Activated effector memory CD4-positive, alpha-beta T cell treated with anti-CD3 and anti-CD28 coated beads, Interleukin-2, amount 50 U/mL, for 16 hours (primary cell): ENCODE results near the gene PDE4D.
"Not testable (repeated sequence)": the region's sequence is repeated elsewhere in the genome, so short reads cannot be mapped to it uniquely, and the experiment has no call there.

Source experiments
- DNase-seq: peaks from one replicate; pipeline ENCODE4 v3.0.0-alpha.2; 2020

PDE4D gene

GRCh38 chr5:59575648-59576445 is 317.7 kb downstream of the PDE4D start:
- no peak for DNase-seq

DNA sequence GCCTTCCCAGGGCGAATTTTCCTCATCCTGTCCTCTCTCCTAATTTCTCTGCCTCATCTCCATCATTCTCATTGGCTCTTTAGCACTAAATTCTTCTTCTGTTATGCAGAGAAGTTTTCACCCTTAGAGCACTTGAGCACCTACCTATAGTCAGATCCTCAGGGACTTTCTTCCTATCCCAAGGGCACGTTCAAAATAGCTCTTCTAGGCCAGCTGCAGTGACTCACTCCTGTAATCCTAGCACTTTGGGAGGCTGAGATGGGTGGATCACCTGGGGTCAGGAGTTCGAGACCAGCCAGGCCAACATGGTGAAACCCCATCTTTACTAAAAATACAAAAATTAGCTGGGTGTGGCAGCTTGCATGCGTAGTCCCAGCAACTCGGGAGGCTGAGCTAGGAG is 320.0 kb downstream of the PDE4D start:
- DNase-seq: not testable (repeated sequence)

DNA sequence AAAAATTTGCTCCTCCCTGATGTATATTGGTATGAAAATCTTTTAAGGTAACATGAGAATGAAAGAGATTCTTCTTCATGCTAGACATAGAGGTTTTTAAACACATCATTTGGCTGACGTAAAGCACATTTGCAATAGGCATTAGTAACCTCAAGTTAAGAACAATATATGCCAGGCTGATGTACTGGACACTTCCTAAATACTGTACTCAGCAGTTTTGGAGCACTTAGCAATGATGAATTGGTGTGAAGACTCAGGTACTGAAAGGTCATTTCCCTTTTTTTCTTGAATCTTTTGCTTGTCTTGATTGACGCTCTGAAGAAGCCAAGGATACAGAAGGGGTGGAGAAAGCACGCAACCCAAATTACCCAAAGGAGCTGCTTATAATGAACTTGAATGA is 322.5 kb downstream of the PDE4D start:
- DNase-seq: no peak

GRCh38 chr5:59569608-59570334 is 323.8 kb downstream of the PDE4D start:
- DNase-seq: no peak

DNA sequence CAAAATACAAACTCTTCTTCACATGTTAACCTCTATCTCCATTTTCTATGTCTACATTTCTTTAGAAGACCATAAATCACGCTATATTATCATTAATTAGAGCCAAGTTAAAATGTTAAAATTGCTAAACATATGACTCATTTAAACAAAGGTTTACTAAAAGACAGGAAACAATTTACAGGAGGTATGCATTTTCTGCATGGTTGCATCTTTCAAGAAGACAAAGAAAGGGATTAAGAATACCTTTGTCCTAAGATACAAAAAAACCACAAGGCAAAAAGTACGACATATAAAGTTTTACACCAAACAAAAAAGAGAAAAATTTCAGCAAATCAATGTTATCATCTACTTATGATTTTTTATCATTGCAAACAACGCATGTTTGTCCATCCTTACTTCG is 324.4 kb downstream of the PDE4D start:
- no peak for DNase-seq

DNA sequence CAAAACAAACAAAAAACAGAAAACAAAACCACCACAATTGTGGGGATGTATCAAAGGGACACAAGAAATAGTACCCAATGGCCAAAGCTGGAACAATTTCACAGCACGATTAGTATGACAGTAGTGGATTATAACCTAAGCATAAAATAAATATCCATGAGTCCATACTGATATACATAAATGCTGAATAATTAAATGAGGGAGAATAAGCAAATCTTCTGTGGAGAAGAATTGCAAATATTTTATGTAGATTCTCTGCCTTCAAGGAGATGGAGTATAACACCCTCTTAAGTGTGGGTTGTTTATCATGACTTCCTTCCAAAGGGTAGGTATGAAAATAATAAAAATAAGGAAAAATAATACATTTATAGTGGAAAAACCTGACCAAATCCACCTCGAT is 325.4 kb downstream of the PDE4D start:
- DNase-seq: no peak

- no peak for DNase-seq
These were observed 328.0 kb downstream of the PDE4D start for GRCh38 chr5:59565551-59565950.

DNA sequence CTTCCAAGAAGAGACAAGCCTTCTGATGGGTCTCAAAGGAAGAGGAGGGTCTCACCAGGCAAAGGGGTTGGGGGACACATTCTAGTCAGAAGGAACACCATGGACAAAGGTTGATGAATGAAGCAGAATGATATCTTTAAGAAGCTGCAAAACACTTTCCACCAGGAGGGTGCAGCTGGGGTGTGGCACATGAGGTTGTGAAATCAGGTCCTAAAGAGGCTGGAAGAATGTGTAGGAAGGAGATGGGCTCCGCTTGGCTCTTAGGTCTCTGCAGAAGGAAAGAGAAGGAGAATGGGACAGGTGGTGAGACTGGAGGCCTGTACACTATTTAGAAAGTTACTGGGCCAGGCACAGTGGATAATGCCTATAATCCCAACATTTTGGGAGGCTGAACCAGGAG is 328.6 kb downstream of the PDE4D start:
- no peak for DNase-seq

GRCh38 chr5:59562756-59563389 is 330.7 kb downstream of the PDE4D start:
- DNase-seq: peak; percentile 62

DNA sequence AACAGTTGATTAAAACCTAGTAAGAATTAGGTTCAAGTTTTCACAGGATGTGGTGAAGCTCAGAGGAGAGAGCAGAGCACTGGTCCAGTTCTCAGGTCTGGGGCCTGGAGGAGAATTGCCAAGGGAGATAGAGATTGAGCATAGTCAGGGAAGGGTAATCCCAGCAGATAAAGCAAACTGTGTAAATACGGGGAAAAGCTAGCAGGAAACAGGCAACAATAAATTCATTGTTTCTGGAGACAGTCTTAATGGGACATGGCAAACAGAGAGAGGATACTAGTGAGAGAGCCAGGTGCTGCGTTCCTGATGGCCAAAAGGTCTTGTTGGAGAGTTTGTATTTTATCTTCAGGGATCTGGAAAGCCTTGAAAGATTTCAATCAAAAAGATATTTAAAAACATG is 333.0 kb downstream of the PDE4D start:
- no peak for DNase-seq

GRCh38 chr5:59559847-59560246 is 333.7 kb downstream of the PDE4D start:
- DNase-seq: no peak

DNA sequence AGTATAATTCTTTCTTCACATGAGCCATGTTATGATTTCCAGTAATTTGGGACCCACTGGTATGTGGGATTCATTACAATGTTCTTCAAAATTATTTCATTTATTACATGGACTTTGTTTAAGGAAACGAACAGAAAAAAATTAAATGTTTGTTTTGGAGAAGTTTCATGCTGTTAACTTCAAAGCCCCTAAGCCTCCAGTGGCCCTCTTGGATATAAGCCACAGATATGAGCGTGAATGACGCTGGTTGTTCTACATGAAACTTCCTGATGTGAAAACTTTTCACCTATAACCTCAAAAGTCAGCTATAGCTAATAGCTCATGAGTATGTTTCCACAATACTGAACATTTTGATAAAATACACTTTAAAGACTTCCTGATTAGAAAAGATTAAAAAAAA is 334.2 kb downstream of the PDE4D start:
- no peak for DNase-seq

DNA sequence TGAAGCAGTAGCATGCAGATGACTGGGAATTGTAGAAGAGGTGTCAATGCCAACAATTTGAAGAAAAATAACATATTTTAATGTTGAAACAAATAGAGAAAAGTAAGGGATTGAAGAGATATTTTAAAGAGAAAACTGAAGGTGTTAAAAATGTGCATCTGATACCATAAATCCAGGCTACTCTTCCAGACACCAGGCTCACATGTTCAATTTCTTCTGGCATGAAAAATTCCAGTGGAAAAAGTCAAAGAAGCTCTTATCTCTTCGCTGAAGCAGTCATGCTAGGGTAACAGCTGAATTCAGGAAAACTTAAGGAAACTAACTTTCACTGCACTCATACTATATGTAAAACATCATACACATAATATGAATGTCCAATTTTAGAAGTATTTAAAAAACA is 335.0 kb downstream of the PDE4D start:
- DNase-seq: no peak

DNA sequence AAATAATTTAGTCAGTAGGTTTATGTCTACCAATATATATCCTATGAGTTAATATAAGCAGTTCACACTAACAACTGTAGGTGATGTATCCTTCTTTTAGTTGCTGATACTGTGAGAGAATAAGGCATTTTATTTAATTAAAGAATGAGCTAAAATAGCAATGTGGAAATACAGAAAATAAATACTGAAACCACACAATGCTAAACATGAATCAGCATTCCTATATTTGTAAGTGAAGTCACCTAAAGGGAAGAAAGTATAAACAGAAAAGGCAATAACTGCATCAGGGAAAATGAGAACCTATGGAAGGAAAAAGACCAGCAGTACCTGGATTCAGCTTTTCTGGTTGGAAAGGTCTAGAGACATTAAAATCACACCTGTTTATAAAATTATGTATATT is 336.0 kb downstream of the PDE4D start:
- DNase-seq: no peak

GRCh38 chr5:59555596-59555995 is 337.9 kb downstream of the PDE4D start:
- DNase-seq: no peak

DNA sequence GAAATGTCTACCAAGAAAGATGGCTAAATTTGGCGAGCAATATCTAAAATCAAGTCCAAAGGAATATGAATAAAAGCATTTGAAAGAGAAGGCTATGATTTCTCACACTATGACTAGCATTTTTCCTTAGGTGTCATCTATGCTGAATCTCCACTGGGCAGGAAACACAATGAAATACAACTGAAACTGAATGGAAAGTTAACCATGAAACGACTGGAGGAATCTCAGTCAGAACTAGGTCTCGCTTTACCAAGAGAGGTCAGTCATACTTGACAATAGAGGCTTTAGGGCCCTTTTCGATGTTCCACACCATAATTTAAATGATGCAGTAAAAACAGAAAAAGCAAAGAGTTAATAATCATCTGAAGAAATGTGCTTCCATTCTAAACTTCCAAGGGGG is 339.0 kb downstream of the PDE4D start:
- no peak for DNase-seq

DNA sequence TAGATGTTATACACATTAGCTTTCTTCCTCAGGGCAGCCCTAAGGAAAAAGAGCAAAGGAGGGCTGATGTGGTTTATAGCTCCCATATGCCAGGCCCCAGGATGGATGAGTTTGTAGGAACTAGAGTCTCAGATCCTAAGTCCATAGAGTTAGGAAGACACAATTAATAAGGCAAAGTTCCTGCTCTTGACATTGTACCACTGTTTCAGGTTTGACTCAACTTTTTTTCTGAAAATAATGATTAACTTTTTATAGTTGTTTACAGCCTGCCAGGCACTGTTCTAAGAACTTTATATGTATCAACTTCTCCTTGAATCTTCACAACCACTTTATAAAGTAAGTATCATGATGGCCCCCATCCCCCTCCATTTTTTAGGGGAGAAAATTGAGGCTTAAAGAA is 339.5 kb downstream of the PDE4D start:
- no peak for DNase-seq

- DNase-seq: no peak
These were observed 344.6 kb downstream of the PDE4D start for GRCh38 chr5:59548807-59549357.

- no peak for DNase-seq
These were observed 345.8 kb downstream of the PDE4D start for GRCh38 chr5:59547731-59548130.

GRCh38 chr5:59544573-59544972 is 349.0 kb downstream of the PDE4D start:
- no peak for DNase-seq

DNA sequence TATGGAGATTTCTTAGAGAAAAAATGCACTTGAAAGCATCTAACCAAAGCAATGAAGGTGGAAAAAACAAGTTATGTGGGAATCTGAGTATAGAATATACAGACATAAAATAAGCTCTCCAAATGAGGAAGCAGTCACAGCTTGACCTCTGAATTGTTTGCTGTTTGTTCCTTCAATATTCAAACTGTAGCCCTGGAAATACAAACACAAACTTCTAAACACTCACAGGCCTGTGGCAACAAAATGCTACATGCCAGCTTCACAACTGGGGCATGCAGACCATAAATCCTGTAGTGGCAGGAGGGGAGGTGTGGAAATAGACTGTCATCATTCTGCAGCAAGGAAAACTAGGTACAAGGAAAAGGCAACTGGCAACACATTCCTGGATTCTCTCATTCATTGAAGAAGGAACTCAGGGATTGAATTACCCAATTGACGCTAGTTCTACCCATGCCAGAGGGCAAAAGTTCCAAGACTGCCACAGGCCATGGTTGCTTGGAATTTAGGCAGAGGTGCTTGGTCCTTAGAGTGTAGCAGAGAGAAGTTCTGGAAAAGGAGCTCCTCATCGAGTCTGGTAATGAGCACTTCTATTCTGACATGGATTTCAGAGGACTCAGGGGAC is 349.6 kb downstream of the PDE4D start:
- no peak for DNase-seq

DNA sequence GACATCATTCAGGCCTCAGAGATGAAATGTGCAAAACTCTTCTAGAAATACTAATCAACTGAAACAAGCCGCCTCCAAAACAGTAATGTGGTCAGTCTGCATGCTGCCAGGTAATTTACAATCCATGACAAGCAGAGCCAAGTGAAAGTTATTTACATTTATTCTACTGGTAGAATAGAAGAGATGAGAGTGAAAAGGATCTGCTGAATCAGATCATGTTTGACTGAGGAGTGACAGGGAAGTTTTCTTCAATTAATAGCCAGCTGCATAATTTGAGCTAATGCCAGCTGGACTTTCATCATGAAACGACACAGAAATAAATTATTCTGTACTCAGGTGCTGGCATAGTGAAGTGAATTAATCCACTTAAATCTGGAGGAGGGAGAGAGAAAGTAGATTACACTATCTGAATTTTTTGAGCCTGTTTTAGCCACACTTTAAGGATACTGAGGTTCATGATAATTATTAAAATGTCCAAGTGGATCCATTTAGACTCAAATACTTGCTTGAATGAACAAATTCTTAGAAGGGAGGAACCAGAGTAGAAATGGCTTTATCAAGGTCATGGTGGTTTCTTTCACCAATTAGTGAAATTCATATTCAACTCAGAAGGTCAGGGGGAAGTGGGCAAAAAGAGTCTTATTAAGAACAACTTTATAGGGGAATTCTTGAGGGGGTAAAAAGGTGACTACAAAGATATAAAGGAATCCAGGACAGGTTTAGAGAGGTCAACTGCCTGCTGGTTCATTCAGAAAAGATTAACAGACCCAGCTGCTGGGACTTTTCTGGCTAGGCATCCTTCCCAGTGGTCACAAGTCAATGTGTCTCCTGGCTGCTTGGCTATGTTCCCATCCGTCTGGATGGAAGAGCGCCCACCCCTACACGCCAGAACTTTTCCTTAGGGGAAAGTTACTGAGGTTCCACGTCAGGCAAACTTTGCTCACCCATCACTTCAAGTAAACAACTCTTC is 350.4 kb downstream of the PDE4D start:
- no peak for DNase-seq
